ENCODE measurements around the gene HOXD11.

GRCh38 chr2:176149939-176150583, 43.0 kb downstream of the HOXD11 start:
- TF ChIP-seq CTCF (conservative IDR thresholded peaks at IDR 0.05; ENCODE audit: low read depth, low read length) (no peak), EZH2 (IDR thresholded peaks at IDR 0.05; ENCODE audit: borderline replicate concordance, low read depth, low read length, poor library complexity, severe bottlenecking) (no peak)
